HCT116 (cell line): ENCODE results near the gene PLXNC1. TPM values are rescaled to one million over a fixed set of nuclear protein-coding genes. Genes with fewer than 3 reads are reported as not detected.

Experiments used
- ATAC-seq: fragments of 200-7000 bp; cut with Tn5 transposase; 2 replicates; pipeline ENCODE4 v1.9.1; 2020; ENCODE audit warnings: mild to moderate bottlenecking, moderate library complexity
- BruUV-seq: library from RNA; stranded (reverse); fragments of 400-500 nt; replicated peaks from 2 replicates; lab custom pipeline; 2021; lab: Mats Ljungman, UMichigan
- CTCF ChIA-PET: fragments of 300-600 bp; sonication (Branson Sonifier 250); formaldehyde crosslinking; loops from one replicate; lab custom pipeline; 2021; ENCODE audit warnings: antibody characterized with exemption; lab: Charles Lee
- POLR2A ChIA-PET: fragments of 300-600, 350-600 bp; sonication (Branson Sonifier 250); formaldehyde crosslinking; loops from one replicate; lab custom pipeline; 2021; ENCODE audit warnings: antibody characterized with exemption; lab: Charles Lee
- RAD21 ChIA-PET, 2 experiments: fragments of 300-600 bp; sonication (Branson Sonifier 250); formaldehyde crosslinking; loops; one replicate each; lab custom pipeline; 2023; ENCODE audit warnings: low total read pairs in 2 of 2; ENCODE audit not compliant: uncharacterized antibody in 2 of 2, unreplicated experiment in 2 of 2, low non-redundant PET in 1 of 2; lab: Charles Lee
- DNase-seq: peaks from one replicate; pipeline ENCODE4 v3.0.0-alpha.2; 2010; ENCODE audit warnings: low read depth, low spot score
- H2AFZ ChIP-seq: fragments of 200-600 bp; shearing (Covaris generic), sonication (generic); 2 replicates; pipeline ENCODE4 v1.6.1; 2017; ENCODE audit warnings: low read depth, mixed run types, mixed read lengths, antibody characterized with exemption, low read length; ENCODE audit not compliant: poor library complexity, severe bottlenecking
- H3K27ac ChIP-seq: 2 replicates; pipeline ENCODE4 v1.5.1; 2012; ENCODE audit warnings: low read depth, low read length
- H3K27me3 ChIP-seq: fragments of 200-600 bp; sonication (generic); 2 replicates; pipeline ENCODE4 v1.6.1; 2016; ENCODE audit warnings: mixed run types, low read length, mixed read lengths; ENCODE audit not compliant: insufficient read depth
- H3K36me3 ChIP-seq, 2 experiments: fragments of 200-500 bp in 1 of 2; fragments of 200-600 bp in 1 of 2; sonication (Bioruptor generic) in 1 of 2; sonication (generic) in 1 of 2; 2 replicates each; pipeline versions ENCODE4 v1.5.1 to v1.6.1; 2014 to 2016; ENCODE audit warnings: low read length in 2 of 2, inconsistent platforms in 1 of 2, mixed read lengths in 1 of 2, mixed run types in 1 of 2; ENCODE audit not compliant: insufficient read depth in 2 of 2, control insufficient read depth in 1 of 2
- H3K4me1 ChIP-seq, 2 experiments: fragments of 200-600 bp in 1 of 2; sonication (generic) in 1 of 2; 2 replicates each; pipeline versions ENCODE4 v1.5.1 to v1.6.1; 2012 to 2017; ENCODE audit warnings: low read length in 2 of 2, inconsistent platforms in 1 of 2, mild to moderate bottlenecking in 1 of 2, mixed read lengths in 1 of 2, mixed run types in 1 of 2, moderate library complexity in 1 of 2; ENCODE audit not compliant: insufficient read depth in 2 of 2, control insufficient read depth in 1 of 2
- H3K4me2 ChIP-seq: fragments of 200-600 bp; sonication (generic); 2 replicates; pipeline ENCODE4 v1.6.1; 2017; ENCODE audit warnings: mixed run types, low read length, mixed read lengths
- H3K4me3 ChIP-seq, 2 experiments: fragments of 200-600 bp in 1 of 2; sonication (generic) in 1 of 2; replicated peaks in 1 of 2; 2 replicates each; pipeline ENCODE4 v1.5.1; 2011 to 2016; ENCODE audit warnings: low read length in 2 of 2, control low read depth in 1 of 2, low read depth in 1 of 2, mild to moderate bottlenecking in 1 of 2, mixed read lengths in 1 of 2, mixed run types in 1 of 2
- H3K79me2 ChIP-seq: fragments of 200-600 bp; sonication (generic); 2 replicates; pipeline ENCODE4 v1.6.1; 2017; ENCODE audit warnings: mild to moderate bottlenecking, mixed run types, low read length, moderate library complexity, mixed read lengths; ENCODE audit not compliant: insufficient read depth
- H3K9ac ChIP-seq: fragments of 200-600 bp; sonication (generic); 2 replicates; pipeline ENCODE4 v1.6.1; 2016; ENCODE audit warnings: low read length, mixed read lengths
- H3K9me2 ChIP-seq: fragments of 200-600 bp; sonication (generic), shearing (Covaris generic); 2 replicates; pipeline ENCODE4 v1.6.1; 2017; ENCODE audit warnings: mixed run types, mild to moderate bottlenecking, moderate library complexity; ENCODE audit not compliant: insufficient read depth
- H3K9me3 ChIP-seq, 2 experiments: fragments of 200-500 bp in 1 of 2; fragments of 200-600 bp in 1 of 2; sonication (Bioruptor generic) in 1 of 2; sonication (generic) in 1 of 2; 2 replicates each; pipeline ENCODE4 v1.6.1; 2014 to 2017; ENCODE audit warnings: low read length in 2 of 2, mixed read lengths in 2 of 2, inconsistent platforms in 1 of 2, low read depth in 1 of 2, mild to moderate bottlenecking in 1 of 2, mixed run types in 1 of 2, moderate library complexity in 1 of 2; ENCODE audit not compliant: control insufficient read depth in 1 of 2, insufficient read depth in 1 of 2
- H4K20me1 ChIP-seq: fragments of 200-600 bp; sonication (generic), shearing (Covaris generic); 2 replicates; pipeline ENCODE4 v1.6.1; 2017; ENCODE audit warnings: mixed run types, mild to moderate bottlenecking, moderate library complexity; ENCODE audit not compliant: insufficient read depth
- CBX3 ChIP-seq: IDR thresholded peaks from 2 replicates; pipeline ENCODE4 v1.6.1; 2012; ENCODE audit warnings: low read depth
- CEBPB ChIP-seq: IDR thresholded peaks from 2 replicates; pipeline ENCODE4 v1.6.1; 2012; ENCODE audit warnings: low read depth
- ELF1 ChIP-seq: IDR thresholded peaks from 2 replicates; pipeline ENCODE4 v1.6.1; 2012; ENCODE audit warnings: low read depth, borderline replicate concordance
- EZH2 ChIP-seq: fragments of 200-600 bp; sonication (generic); IDR thresholded peaks from 2 replicates; pipeline ENCODE4 v1.6.1; 2017; ENCODE audit warnings: antibody characterized with exemption, mixed run types
- EZH2phosphoT487 ChIP-seq: fragments of 200-600 bp; IDR thresholded peaks from 2 replicates; pipeline ENCODE4 v1.6.1; 2018; ENCODE audit warnings: antibody characterized with exemption, borderline replicate concordance
- FOSL1 ChIP-seq: IDR thresholded peaks from 2 replicates; pipeline ENCODE4 v1.6.1; 2012; ENCODE audit warnings: low read depth
- JUND ChIP-seq: IDR thresholded peaks from 2 replicates; pipeline ENCODE4 v1.6.1; 2012
- MAX ChIP-seq: IDR thresholded peaks from 2 replicates; pipeline ENCODE4 v1.6.1; 2012
- POLR2A ChIP-seq: IDR thresholded peaks from 2 replicates; pipeline ENCODE4 v1.7.0; 2011; ENCODE audit warnings: borderline replicate concordance; ENCODE audit not compliant: insufficient read depth, insufficient read length; ENCODE audit errors: extremely low read depth
- POLR2AphosphoS5 ChIP-seq: IDR thresholded peaks from 2 replicates; pipeline ENCODE4 v1.6.1; 2011; ENCODE audit warnings: mild to moderate bottlenecking, low read depth, low read length, moderate library complexity
- RAD21 ChIP-seq: IDR thresholded peaks from 2 replicates; pipeline ENCODE4 v1.6.1; 2012; ENCODE audit warnings: low read depth, mild to moderate bottlenecking
- REST ChIP-seq: IDR thresholded peaks from 2 replicates; pipeline ENCODE4 v1.6.1; 2012; ENCODE audit warnings: low read depth
- SIN3A ChIP-seq: IDR thresholded peaks from 2 replicates; pipeline ENCODE4 v1.6.1; 2012; ENCODE audit warnings: low read depth
- YY1 ChIP-seq: IDR thresholded peaks from 2 replicates; pipeline ENCODE4 v1.6.1; 2011; ENCODE audit warnings: low read length, low read depth, moderate library complexity, mild to moderate bottlenecking; ENCODE audit not compliant: insufficient replicate concordance; ENCODE audit errors: extremely low read depth
- ZNF274 ChIP-seq: fragments of 200-500 bp; sonication (Bioruptor generic); IDR thresholded peaks from 2 replicates; pipeline ENCODE4 v1.6.1; 2014; ENCODE audit warnings: mild to moderate bottlenecking, low read depth, low read length, inconsistent platforms
- intact Hi-C: fragments of 100-400 bp; cut with micrococcal nuclease; formaldehyde crosslinking; loops from 2 replicates; pipeline ENCODE4 v1.10.0; 2022
- total RNA-seq: library from RNA; stranded (reverse); gene quantifications from one replicate; pipeline ENCODE4 v1.2.1, GENCODE V29; 2021; ENCODE audit not compliant: unreplicated experiment

PLXNC1 gene
- total RNA-seq, 1 experiment from 2014 or later = 0.25 TPM

- no TSS peak for BruUV-seq
- Histone ChIP-seq H3K9me2 (no peaks in the 10 kb centered on the region), H3K9me3 (no peaks in the 10 kb centered on the region), H2AFZ (no peak overlapping the region), H4K20me1 (no peaks in the 10 kb centered on the region), H3K9ac (no peak overlapping the region), H3K4me2 (no peak overlapping the region), H3K4me3 (no peak overlapping the region), H3K79me2 (no peaks in the 10 kb centered on the region), H3K27me3 (no peaks in the 10 kb centered on the region), H3K36me3 (no peaks in the 10 kb centered on the region), H3K27ac (no peak overlapping the region), H3K4me1 (no peaks in the 10 kb centered on the region)
- ATAC-seq (no peak), DNase-seq (no peak)
- ChIA-PET RAD21 (no interaction called here), CTCF (no interaction called here), POLR2A (no interaction called here)
- intact Hi-C loops = no loop called here
- no peak for TF ChIP-seq CEBPB
- no peak for TF ChIP-seq POLR2A
- TF ChIP-seq ZNF274 = no peak
- TF ChIP-seq POLR2AphosphoS5 = no peak
- no peak for TF ChIP-seq RAD21
- TF ChIP-seq FOSL1 = no peak
- no peak for TF ChIP-seq YY1
- no peak for TF ChIP-seq EZH2phosphoT487
- no peak for TF ChIP-seq EZH2
- no peak for TF ChIP-seq CBX3
- no peak for TF ChIP-seq JUND
- TF ChIP-seq ELF1 = no peak
- TF ChIP-seq SIN3A = no peak
Observed at GRCh38 chr12:94147387-94147990, 888 bp upstream of the PLXNC1 start.

GRCh38 chr12:94148739-94149118, 352 bp downstream of the PLXNC1 start:
- H3K27me3 ChIP-seq = peaks cover 7% of the 10 kb centered on the region
- intact Hi-C loops = no loop called here
- no peaks in the 10 kb centered on the region for H3K4me1 ChIP-seq
- H4K20me1 ChIP-seq = no peaks in the 10 kb centered on the region
- no peak overlapping the region for H2AFZ ChIP-seq
- POLR2A ChIA-PET = no interaction called here
- H3K79me2 ChIP-seq = no peaks in the 10 kb centered on the region
- CTCF ChIA-PET = no interaction called here
- H3K27ac ChIP-seq = no peak overlapping the region
- H3K9me2 ChIP-seq = no peaks in the 10 kb centered on the region
- no peak overlapping the region for H3K4me2 ChIP-seq
- H3K9ac ChIP-seq = no peak overlapping the region
- RAD21 ChIA-PET = no interaction called here
- BruUV-seq = no TSS peak
- no peaks in the 10 kb centered on the region for H3K9me3 ChIP-seq
- ATAC-seq (no peak), DNase-seq (no peak)
- H3K4me3 ChIP-seq = no peak overlapping the region
- TF ChIP-seq FOSL1 = no peak
- TF ChIP-seq CEBPB = no peak
- TF ChIP-seq RAD21 = no peak
- TF ChIP-seq ZNF274 = no peak
- TF ChIP-seq JUND = no peak
- TF ChIP-seq REST = no peak
- no peak for TF ChIP-seq MAX
- TF ChIP-seq POLR2AphosphoS5 = no peak
- H3K36me3 ChIP-seq = no peaks in the 10 kb centered on the region
